Left forelimb (tissue), 1 donor: Measurements from ENCODE around the gene TIAM1.

ENCODE experiments used
- DNase-seq: peaks from one replicate; pipeline ENCODE4 v3.0.0-alpha.2; 2018; ENCODE audit warnings: low spot score

TIAM1 gene

GRCh38 chr21:31203431-31204054 lies 140.5 kb downstream of the TIAM1 start:
- DNase-seq = no peak

GRCh38 chr21:31201548-31201947 lies 142.5 kb downstream of the TIAM1 start:
- no peak for DNase-seq

- DNase-seq = no peak
Measured at GRCh38 chr21:31201144-31201543, 142.9 kb downstream of the TIAM1 start.

GRCh38 chr21:31198575-31198974 lies 145.5 kb downstream of the TIAM1 start:
- DNase-seq = no peak

GRCh38 chr21:31196724-31197123 lies 147.3 kb downstream of the TIAM1 start:
- DNase-seq = no peak

- no peak for DNase-seq
Measured at GRCh38 chr21:31195334-31196015, 148.6 kb downstream of the TIAM1 start.

- DNase-seq = no peak
Measured at GRCh38 chr21:31194510-31195293, 149.4 kb downstream of the TIAM1 start.

GRCh38 chr21:31193761-31194160 lies 150.3 kb downstream of the TIAM1 start:
- DNase-seq = no peak

GRCh38 chr21:31191553-31191952 lies 152.5 kb downstream of the TIAM1 start:
- DNase-seq = no peak

GRCh38 chr21:31190516-31190915 lies 153.5 kb downstream of the TIAM1 start:
- no peak for DNase-seq

- DNase-seq = no peak
Measured at GRCh38 chr21:31187499-31187898, 156.6 kb downstream of the TIAM1 start.

- DNase-seq = no peak
Measured at GRCh38 chr21:31186916-31187315, 157.1 kb downstream of the TIAM1 start.

GRCh38 chr21:31185663-31186062 lies 158.4 kb downstream of the TIAM1 start:
- no peak for DNase-seq

GRCh38 chr21:31184876-31185275 lies 159.2 kb downstream of the TIAM1 start:
- DNase-seq = no peak

GRCh38 chr21:31184459-31184858 lies 159.6 kb downstream of the TIAM1 start:
- no peak for DNase-seq

GRCh38 chr21:31182231-31183140 lies 161.6 kb downstream of the TIAM1 start:
- no peak for DNase-seq

- no peak for DNase-seq
Measured at GRCh38 chr21:31181082-31181750, 162.8 kb downstream of the TIAM1 start.

- no peak for DNase-seq
Measured at GRCh38 chr21:31180256-31181081, 163.6 kb downstream of the TIAM1 start.

GRCh38 chr21:31176725-31177124 lies 167.3 kb downstream of the TIAM1 start:
- no peak for DNase-seq

GRCh38 chr21:31176080-31176551 lies 167.9 kb downstream of the TIAM1 start:
- no peak for DNase-seq
